ENCODE data around the gene ANKIB1. TPM values are rescaled to one million over a fixed set of nuclear protein-coding genes. Genes with fewer than 3 reads are reported as not detected.
A peak's percentile ranks its signal among the peaks of the same experiment; 100 is the strongest.
"Not testable (repeated sequence)": the region's sequence is repeated elsewhere in the genome, so short reads cannot be mapped to it uniquely, and the experiment has no call there.

ANKIB1 gene
- total and polyA plus RNA-seq, 7 donors: 4.9 to 31.9 (median 23.3) TPM

DNA sequence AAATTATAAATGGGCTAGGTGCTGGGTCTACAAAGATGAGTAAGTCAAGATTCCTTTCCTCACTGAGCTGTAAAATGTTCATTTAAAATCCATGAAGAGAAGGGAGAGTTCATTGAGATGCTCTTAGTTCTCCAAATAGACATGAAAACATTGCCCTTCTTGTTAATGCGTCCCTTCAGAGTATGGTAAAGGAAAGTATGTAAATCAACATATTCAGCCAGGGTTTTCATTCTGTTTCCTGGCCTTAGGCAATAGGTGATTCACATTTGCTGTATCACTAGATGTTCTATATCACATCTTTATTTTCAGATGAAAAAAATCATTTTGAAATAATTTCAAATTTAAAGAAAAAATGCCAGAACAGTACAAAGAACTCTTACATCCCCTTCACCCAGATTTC, 5.4 kb downstream of the ANKIB1 start:
- Histone ChIP-seq H3K9me3 (no peaks in the 10 kb centered on the region), H3K27ac (no peak overlapping the region), H3K4me1 (peaks cover 24% of the 10 kb centered on the region), H3K4me3 (no peak overlapping the region), H3K27me3 (ENCODE audit: insufficient read depth in 3 of 3, low read length in 2 of 3) (no peaks in the 10 kb centered on the region), H3K36me3 (ENCODE audit: insufficient read depth in 1 of 2, low read depth in 1 of 2) (peaks cover 0 to 2% of the 10 kb centered on the region in 2 donors)
- TF ChIP-seq, protein P1, sequence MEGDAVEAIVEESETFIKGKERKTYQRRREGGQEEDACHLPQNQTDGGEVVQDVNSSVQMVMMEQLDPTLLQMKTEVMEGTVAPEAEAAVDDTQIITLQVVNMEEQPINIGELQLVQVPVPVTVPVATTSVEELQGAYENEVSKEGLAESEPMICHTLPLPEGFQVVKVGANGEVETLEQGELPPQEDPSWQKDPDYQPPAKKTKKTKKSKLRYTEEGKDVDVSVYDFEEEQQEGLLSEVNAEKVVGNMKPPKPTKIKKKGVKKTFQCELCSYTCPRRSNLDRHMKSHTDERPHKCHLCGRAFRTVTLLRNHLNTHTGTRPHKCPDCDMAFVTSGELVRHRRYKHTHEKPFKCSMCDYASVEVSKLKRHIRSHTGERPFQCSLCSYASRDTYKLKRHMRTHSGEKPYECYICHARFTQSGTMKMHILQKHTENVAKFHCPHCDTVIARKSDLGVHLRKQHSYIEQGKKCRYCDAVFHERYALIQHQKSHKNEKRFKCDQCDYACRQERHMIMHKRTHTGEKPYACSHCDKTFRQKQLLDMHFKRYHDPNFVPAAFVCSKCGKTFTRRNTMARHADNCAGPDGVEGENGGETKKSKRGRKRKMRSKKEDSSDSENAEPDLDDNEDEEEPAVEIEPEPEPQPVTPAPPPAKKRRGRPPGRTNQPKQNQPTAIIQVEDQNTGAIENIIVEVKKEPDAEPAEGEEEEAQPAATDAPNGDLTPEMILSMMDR (IDR thresholded peaks at IDR 0.05): no peak
- ATAC-seq: no peak
- 89 to 100% (median 94%) methylated on average over 1 of the region's 1 CpG for WGBS, 3 donors
- DNase-seq: no peak
- intact Hi-C loops (cut with DNase I): loop anchor here in 1 of 2 donors (10.0 kb wide), 1 partner anchor 64 kb away; no protein-coding TSS in a partner anchor

DNA sequence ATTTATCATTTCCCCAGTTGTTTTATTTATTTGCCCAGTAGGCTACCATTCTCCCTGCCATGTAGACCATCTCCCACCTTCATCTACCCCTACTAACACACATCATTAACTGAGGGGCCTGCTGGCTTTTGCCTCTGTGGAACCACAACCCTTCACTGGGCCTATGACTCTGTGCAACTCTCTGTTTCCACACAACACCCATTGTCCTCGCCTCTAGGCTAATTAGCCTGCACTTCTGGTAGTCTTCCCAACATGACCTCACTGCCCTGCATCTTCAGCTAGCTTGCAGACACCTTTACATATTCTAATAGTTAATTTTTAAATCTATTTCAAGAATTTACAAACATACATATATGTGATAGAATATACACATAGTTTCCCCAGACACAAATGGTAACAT, 7.5 kb downstream of the ANKIB1 start:
- WGBS, 3 donors: 62 to 84% (median 67%) methylated on average over 1 of the region's 1 CpG
- ATAC-seq (no peak), DNase-seq (no peak)
- Histone ChIP-seq H3K27me3 (ENCODE audit: insufficient read depth in 3 of 3, low read length in 2 of 3) (no peaks in the 10 kb centered on the region), H3K36me3 (ENCODE audit: insufficient read depth in 1 of 2, low read depth in 1 of 2) (peaks cover 0 to 2% of the 10 kb centered on the region in 2 donors), H3K4me1 (peaks cover 20% of the 10 kb centered on the region), H3K9me3 (no peaks in the 10 kb centered on the region), H3K4me3 (no peak overlapping the region), H3K27ac (no peak overlapping the region)
- TF ChIP-seq, protein P1 (IDR thresholded peaks at IDR 0.05): no peak
- intact Hi-C loops (cut with DNase I): loop anchor here in 1 of 2 donors (10.0 kb wide), 1 partner anchor 62 kb away; no protein-coding TSS in a partner anchor

DNA sequence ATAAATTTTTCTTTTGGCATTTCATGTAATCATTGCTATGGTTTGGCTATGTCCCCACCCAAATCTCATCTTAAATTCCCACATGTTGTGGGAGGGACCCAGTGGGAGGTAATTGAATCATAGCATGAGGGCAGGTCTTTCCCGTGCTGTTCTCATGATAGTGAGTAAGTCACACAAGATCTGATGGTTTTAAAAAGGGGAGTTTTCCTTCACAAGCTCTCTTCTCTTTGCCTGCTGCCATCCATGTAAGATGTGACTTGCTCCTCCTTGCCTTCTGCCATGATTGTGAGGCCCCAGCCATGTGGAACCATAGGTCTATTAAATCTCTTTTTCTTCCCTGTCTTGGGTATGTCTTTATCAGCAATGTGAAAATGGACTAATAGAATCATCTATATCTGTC, 9.0 kb downstream of the ANKIB1 start:
- WGBS, 3 donors: 93 to 95% (median 94%) methylated on average over 1 of the region's 1 CpG
- ATAC-seq; H3K9me3 ChIP-seq; H3K27ac ChIP-seq; DNase-seq; H3K36me3 ChIP-seq (ENCODE audit: insufficient read depth in 1 of 2, low read depth in 1 of 2); H3K4me3 ChIP-seq; H3K27me3 ChIP-seq (ENCODE audit: insufficient read depth in 3 of 3, low read length in 2 of 3): not testable (repeated sequence)
- H3K4me1 ChIP-seq: peaks cover 25% of the 10 kb centered on the region
- intact Hi-C loops (cut with DNase I): loop anchor here in 1 of 2 donors (10.0 kb wide), 1 partner anchor 60 kb away; no protein-coding TSS in a partner anchor

DNA sequence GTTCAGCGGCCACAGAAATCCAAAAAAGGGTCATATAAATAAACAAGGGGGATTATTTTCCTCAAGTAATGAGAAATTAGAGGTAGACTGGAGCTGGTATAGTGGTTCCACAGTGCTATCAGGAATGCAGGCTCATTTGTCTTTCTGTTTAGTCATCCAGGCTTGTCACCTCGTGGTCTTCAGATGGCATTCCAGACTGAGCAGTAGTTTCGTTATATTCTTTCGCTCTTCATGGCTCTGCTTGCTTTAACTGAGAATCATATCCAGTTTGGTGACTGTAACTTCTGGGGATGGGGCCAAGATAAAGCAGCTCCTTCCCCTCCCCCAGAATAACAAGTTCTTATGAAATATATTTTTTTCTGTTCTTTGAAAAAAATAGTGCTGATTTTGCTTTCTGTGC, 9.5 kb downstream of the ANKIB1 start:
- Histone ChIP-seq H3K36me3 (ENCODE audit: insufficient read depth in 1 of 2, low read depth in 1 of 2) (peaks cover 0 to 2% of the 10 kb centered on the region in 2 donors), H3K4me3 (no peak overlapping the region), H3K9me3 (no peaks in the 10 kb centered on the region), H3K4me1 (peaks cover 28% of the 10 kb centered on the region), H3K27me3 (ENCODE audit: insufficient read depth in 3 of 3, low read length in 2 of 3) (no peaks in the 10 kb centered on the region), H3K27ac (no peak overlapping the region)
- DNase-seq (no peak), ATAC-seq (peak; percentile 62 to 79 (median 68))
- TF ChIP-seq, protein P1 (IDR thresholded peaks at IDR 0.05): no peak
- 65 to 80% (median 75%) methylated on average over 4 of the region's 4 CpGs for WGBS, 3 donors
- intact Hi-C loops (cut with DNase I): loop anchor here in 1 of 2 donors (10.0 kb wide), 1 partner anchor 59 kb away; no protein-coding TSS in a partner anchor

DNA sequence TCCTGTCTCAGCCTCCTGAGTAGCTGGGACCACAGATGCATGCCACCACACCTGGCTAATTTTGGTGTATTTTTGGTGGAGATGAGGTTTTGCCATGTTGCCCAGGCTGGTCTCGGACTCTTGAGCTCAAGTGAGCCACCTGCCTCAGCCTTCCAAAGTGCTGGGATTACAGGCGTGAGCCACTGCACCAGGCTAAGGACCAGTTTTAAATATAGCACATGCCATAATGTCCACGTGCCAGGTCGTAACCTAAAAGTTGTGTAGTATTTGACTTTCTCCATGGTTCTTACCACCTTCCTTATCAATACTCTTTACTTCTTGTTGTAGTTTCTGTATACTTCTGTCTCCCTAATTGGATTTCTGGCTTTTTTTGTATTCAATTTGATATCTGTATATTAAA, 13.3 kb downstream of the ANKIB1 start:
- Histone ChIP-seq H3K36me3 (ENCODE audit: insufficient read depth in 1 of 2, low read depth in 1 of 2) (no peaks in the 10 kb centered on the region), H3K27me3 (ENCODE audit: insufficient read depth in 3 of 3, low read length in 2 of 3) (no peaks in the 10 kb centered on the region), H3K4me3 (no peak overlapping the region), H3K9me3 (peaks cover 9% of the 10 kb centered on the region), H3K27ac (peak overlapping the region; percentile 4), H3K4me1 (peaks cover 21% of the 10 kb centered on the region)
- TF ChIP-seq, protein P1 (IDR thresholded peaks at IDR 0.05): no peak
- DNase-seq (no peak), ATAC-seq (peak; percentile 77 to 88 (median 83))
- WGBS, 3 donors: 30 to 39% (median 38%) methylated on average over 4 of the region's 4 CpGs
- intact Hi-C loops (cut with DNase I): loop anchor here in 1 of 2 donors (10.0 kb wide), 1 partner anchor 56 kb away; no protein-coding TSS in a partner anchor
